NCI-H226 (cell line): ENCODE measurements around the gene GPRIN1.

ENCODE experiments used
- DNase-seq: peaks from one replicate; pipeline ENCODE4 v3.0.0-alpha.2; 2015

Gene GPRIN1

GRCh38 chr5:176609724-176610434, at the start of gene GPRIN1:
GPRIN1 (minus strand) TSS chr5:176610156; CDS start chr5:176599834, 10,322 bp downstream.
- DNase-seq = peak; percentile 34

DNA sequence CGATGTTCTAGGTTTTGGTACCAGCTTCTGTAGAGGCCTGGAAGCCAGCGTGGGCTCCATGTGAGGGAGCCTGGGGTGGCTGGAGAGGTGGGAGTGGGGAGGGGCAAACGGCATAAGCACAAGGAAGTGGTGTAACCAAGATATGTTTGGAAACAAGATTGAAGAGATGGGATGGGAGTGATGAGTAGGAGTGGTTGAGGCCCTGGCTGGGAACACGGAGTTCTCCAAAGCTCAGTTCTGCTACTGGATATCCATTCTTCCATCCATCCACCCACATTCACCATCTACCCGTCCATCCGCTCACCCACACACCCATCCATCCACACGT, 49.5 kb upstream of the GPRIN1 start:
- no peak for DNase-seq

GRCh38 chr5:176658817-176659511, 49.0 kb upstream of the GPRIN1 start:
- DNase-seq = peak; percentile 10

DNA sequence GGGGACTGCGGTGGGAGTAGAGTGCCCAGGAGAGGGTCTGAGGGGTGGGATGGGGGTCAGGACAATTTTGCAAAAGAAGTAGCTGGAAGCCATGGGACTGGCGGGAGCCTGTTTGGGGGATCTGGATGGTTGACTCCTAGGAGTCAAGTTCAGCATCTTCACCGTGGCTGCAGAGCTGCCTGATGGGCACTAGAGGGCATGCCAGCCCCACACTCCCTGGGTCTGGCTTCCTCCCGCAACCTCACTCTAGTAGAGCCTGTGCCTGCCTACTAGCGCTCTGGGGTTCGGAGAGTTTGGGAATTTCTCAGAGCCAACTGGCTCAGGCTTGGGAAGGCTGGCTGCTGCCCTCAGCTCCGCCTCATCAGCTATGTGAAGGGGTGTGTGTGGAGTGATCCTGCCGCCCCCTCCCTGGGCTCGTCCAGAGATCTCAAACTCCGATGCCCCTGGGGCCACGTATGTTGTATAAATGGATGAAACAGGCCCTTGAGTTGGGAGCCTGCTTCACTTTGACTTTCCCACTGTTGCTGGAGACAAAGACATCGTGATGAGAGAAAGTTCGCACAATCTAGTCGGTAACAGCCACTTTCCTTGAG, 48.1 kb upstream of the GPRIN1 start:
- peak; percentile 35 for DNase-seq

DNA sequence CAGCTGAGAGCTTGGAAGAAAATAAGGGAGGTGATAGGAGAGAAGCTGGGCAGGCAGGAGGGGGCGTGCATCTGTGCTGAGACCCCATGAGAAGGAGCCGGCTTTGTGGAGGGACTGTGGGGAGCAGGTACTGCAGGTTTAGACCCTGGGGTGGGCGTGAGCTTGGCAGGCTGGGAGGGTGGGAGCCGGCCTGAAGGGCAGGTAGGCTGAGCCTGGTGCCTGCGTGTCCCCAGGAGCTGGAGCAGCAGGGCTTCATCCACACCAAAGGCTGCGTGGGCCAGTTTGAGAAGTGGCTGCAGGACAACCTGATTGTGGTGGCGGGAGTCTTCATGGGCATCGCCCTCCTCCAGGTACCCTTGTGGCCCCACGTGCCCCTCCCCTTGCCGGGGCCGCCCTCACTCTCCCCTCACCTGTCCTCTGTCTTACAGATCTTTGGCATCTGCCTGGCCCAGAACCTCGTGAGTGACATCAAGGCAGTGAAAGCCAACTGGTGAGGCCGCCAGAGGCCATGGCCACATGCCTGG, 46.6 kb upstream of the GPRIN1 start:
- no peak for DNase-seq

- no peak for DNase-seq
These were observed 44.9 kb upstream of the GPRIN1 start for GRCh38 chr5:176654856-176655255.

GRCh38 chr5:176653401-176654385, 43.7 kb upstream of the GPRIN1 start:
- no peak for DNase-seq

DNA sequence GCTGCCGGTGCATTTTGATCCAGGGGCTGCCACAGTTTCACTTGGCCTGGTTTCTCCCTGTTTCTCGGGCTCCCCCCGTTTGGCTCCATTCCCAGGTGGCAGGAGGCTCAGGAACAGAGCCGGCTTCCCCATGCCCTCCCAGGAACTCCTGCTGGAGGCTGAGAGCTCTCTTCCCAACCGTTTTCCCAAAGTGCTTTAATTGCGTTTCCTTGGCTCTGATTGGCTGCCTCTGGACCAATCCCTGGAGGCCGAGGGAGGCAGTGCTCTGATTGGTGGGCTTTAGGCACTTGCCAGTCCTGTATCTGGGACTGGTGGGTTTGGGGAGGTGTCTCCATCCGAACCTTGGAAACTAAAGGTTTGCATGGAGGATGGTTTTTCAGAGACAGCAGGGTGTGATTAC, 42.2 kb upstream of the GPRIN1 start:
- no peak for DNase-seq

DNA sequence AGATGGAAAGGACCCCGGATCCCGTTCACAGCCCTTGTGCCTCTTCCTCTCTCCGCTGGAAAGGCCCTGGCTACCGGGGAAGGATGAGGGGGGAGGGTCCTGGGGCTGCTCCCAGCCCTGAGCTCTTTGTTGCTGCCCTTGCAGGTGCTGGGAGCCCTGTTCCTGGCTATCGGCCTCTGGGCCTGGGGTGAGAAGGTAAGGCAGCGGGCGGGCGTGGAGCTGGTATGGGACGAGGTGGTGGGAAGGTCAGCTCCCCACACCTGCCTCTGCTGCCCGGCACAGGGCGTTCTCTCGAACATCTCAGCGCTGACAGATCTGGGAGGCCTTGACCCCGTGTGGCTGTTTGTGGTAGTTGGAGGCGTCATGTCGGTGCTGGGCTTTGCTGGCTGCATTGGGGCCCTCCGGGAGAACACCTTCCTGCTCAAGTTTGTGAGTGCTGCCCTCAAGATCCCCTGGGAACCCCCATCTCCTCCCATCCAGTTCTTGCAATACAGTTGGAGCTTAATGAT, 41.6 kb upstream of the GPRIN1 start:
- no peak for DNase-seq

DNA sequence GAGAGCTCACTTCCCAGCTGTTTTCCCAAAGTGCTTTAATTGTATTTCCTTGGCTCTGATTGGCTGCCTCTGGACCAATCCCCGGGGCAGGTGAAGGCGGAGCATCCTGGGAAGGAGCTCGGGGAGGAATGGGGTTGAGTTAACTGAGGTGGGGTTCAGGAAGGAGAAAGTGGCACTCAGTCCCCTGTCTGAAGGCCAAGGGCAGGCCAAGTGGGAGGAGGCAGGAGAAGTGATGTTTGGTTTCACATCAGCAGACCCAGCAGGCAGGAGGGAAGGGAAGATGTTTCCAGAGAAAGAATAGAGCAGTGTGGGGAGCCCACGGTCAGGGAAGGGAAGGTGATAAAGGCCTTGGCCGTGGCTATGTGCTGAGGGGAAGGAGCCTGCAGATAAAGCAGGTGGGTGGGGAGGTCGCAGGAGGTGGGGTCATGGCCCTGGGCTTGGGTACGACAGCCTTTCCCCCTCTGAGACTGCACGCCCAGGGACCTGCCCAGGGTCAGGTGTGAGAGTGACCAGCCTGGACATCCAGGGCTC, 40.5 kb upstream of the GPRIN1 start:
- DNase-seq = no peak

DNA sequence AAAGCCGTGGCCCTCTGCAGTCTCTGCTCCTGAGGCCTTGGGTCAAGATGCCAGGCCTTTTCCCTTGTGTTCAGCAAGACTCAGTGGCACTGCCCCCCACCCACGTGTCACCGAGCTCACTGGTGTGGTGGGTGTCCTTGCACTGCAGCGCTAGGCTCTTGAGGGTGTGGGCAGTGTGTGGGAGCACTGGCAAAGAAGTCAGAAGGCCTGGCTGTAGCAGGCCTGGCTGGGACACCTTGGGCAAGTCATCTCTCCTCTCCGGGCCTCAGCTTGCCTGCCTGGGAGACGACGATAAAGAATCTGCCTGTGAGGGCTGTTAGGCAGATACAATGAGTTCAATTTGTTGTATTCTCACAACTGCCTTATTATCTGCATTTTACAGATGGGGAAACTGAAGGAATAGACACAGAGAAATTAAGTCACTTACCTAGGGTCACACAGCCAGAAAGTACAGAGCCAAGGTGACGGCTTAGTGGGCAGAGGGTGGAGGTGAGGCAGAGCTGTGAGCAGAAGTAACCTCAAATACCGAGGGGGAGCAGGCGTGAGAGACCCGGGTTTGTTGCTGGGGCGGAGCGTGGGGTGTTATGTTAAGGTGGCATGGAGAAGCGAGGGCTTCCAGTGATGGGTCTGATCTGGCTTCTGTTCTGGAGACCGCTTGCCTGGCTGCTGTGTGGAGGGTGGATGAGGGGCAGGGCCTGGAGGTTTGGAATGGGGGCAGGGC, 38.7 kb upstream of the GPRIN1 start:
- no peak for DNase-seq

GRCh38 chr5:176647843-176648473, 38.0 kb upstream of the GPRIN1 start:
- no peak for DNase-seq

GRCh38 chr5:176647030-176647842, 37.3 kb upstream of the GPRIN1 start, which contains the start of gene TSPAN17:
TSPAN17 (plus strand) TSS chr5:176647484; CDS start chr5:176647616, 132 bp downstream.
- DNase-seq = peak; percentile 93

GRCh38 chr5:176646707-176647029, 36.7 kb upstream of the GPRIN1 start:
- no peak for DNase-seq

GRCh38 chr5:176646049-176646706, 36.2 kb upstream of the GPRIN1 start:
- DNase-seq = no peak

GRCh38 chr5:176644878-176645670, 35.1 kb upstream of the GPRIN1 start:
- DNase-seq = no peak

- DNase-seq = no peak
These were observed 34.3 kb upstream of the GPRIN1 start for GRCh38 chr5:176644294-176644693.

DNA sequence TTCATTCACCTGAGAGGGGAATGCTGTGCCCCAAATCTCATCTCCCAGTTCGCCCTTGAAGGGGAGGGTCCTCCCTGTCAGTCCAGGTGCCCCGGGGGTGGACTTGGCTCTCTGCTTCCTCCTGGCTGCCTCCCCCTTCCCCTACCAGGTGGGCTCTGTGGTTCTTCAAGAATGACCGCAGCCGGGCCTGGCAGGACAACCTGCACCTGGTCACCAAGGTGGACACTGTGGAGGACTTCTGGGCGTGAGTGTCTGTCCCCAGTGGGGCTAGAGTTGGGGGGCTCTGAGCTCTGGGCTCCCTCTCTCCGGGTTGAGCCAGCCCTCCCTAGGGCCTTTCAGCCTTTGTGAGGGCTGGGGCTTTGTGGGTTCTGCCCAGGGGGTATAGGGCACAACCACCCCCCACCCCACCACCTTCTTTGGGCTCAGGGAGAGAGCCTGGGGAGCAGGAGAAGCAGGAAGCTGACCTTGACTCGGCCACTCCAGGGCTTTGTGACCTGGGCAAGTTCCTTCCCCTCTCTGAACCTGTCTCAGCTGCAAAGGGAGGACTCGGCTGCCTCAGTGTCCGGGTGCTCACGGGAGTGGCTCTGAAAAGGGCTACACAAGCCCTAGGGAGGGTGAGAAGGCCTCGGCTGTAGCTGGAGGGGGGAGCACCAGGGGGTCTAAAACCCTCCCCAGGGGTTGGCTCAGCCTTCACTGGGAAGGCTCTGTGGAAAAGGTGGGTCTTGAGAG, 33.7 kb upstream of the GPRIN1 start:
- DNase-seq = no peak
